Measurements from ENCODE around the gene APBA3. TPM values are rescaled to one million over a fixed set of nuclear protein-coding genes. Genes with fewer than 3 reads are reported as not detected.

Gene APBA3
- total RNA-seq, 4 donors from 2014 or later, result 28.5 to 48.1 (median 41.8) TPM

- no peak for DNase-seq
- TF ChIP-seq CTCF (IDR thresholded peaks at IDR 0.05) (no peak), POLR2A (IDR thresholded peaks at IDR 0.05) (no peak)
- Histone ChIP-seq H3K36me3 (peaks cover 0 to 69% (median 5%) of the 10 kb centered on the region in 3 donors), H3K4me3 (no peak overlapping the region), H3K4me1 (no peaks in the 10 kb centered on the region), H3K9me3 (no peaks in the 10 kb centered on the region), H3K27ac (no peak overlapping the region), H3K27me3 (no peaks in the 10 kb centered on the region)
Measured at GRCh38 chr19:3743486-3743885, 18.0 kb downstream of the APBA3 start.

- no peak for TF ChIP-seq POLR2A (IDR thresholded peaks at IDR 0.05)
- TF ChIP-seq CTCF (IDR thresholded peaks at IDR 0.05), result no peak
- Histone ChIP-seq H3K4me3 (no peak overlapping the region), H3K9me3 (no peaks in the 10 kb centered on the region), H3K4me1 (no peaks in the 10 kb centered on the region), H3K36me3 (peaks cover 0 to 66% (median 5%) of the 10 kb centered on the region in 3 donors), H3K27me3 (no peaks in the 10 kb centered on the region), H3K27ac (no peak overlapping the region)
- no peak for DNase-seq
Measured at GRCh38 chr19:3740431-3740830, 21.1 kb downstream of the APBA3 start.

GRCh38 chr19:3738477-3739220 is 22.8 kb downstream of the APBA3 start:
- no peaks in the 10 kb centered on the region for H3K27me3 ChIP-seq
- H3K36me3 ChIP-seq, result peaks cover 0 to 77% (median 5%) of the 10 kb centered on the region in 3 donors
- DNase-seq, result no peak
- no peak overlapping the region for H3K27ac ChIP-seq
- H3K4me3 ChIP-seq, result no peak overlapping the region
- H3K9me3 ChIP-seq, result no peaks in the 10 kb centered on the region
- TF ChIP-seq CTCF (IDR thresholded peaks at IDR 0.05) (no peak), POLR2A (IDR thresholded peaks at IDR 0.05) (no peak)
- no peaks in the 10 kb centered on the region for H3K4me1 ChIP-seq

- Histone ChIP-seq H3K36me3 (peaks cover 0 to 69% (median 5%) of the 10 kb centered on the region in 3 donors), H3K27ac (no peak overlapping the region), H3K4me1 (no peaks in the 10 kb centered on the region), H3K27me3 (no peaks in the 10 kb centered on the region), H3K4me3 (no peak overlapping the region), H3K9me3 (no peaks in the 10 kb centered on the region)
- no peak for DNase-seq
- no peak for TF ChIP-seq CTCF (IDR thresholded peaks at IDR 0.05)
- no peak for TF ChIP-seq POLR2A (IDR thresholded peaks at IDR 0.05)
Measured at GRCh38 chr19:3737487-3738205, 23.8 kb downstream of the APBA3 start.

- Histone ChIP-seq H3K27ac (no peak overlapping the region), H3K36me3 (peaks cover 0 to 75% (median 5%) of the 10 kb centered on the region in 3 donors), H3K27me3 (no peaks in the 10 kb centered on the region), H3K4me3 (no peak overlapping the region), H3K9me3 (no peaks in the 10 kb centered on the region), H3K4me1 (no peaks in the 10 kb centered on the region)
- no peak for TF ChIP-seq CTCF (IDR thresholded peaks at IDR 0.05)
- no peak for TF ChIP-seq POLR2A (IDR thresholded peaks at IDR 0.05)
- DNase-seq, result no peak
Measured at GRCh38 chr19:3736106-3736724, 25.3 kb downstream of the APBA3 start.

Measured in Peyer's patch (tissue), 4 donors.